ENCODE results near the gene PDF.

Gene PDF

DNA sequence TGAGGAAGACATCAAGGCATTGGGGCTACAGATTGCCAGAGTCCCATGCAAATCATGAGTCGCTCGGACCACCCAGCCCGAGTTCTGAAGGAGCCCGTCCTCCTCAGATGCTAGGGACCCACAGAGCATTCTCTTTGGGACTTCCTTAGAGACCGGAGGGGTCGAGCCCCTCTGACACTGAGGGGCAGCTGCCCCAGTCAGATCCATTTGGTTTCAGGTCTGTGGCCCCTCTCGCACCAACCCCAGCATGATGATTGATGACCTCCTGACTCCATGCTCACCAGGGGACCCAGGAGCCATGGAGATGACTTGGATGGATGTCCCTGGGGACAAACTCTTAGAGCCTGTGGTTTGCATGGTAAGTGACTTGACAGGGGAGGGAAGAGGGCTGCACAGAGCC lies 8.0 kb downstream of the PDF start:
- H3K27ac Mint-ChIP-seq = peak overlapping the region in 1 of 3 experiments; percentile 25
- peaks cover 11% of the 10 kb centered on the region for H3K4me1 Mint-ChIP-seq
- TF ChIP-seq, protein P1, sequence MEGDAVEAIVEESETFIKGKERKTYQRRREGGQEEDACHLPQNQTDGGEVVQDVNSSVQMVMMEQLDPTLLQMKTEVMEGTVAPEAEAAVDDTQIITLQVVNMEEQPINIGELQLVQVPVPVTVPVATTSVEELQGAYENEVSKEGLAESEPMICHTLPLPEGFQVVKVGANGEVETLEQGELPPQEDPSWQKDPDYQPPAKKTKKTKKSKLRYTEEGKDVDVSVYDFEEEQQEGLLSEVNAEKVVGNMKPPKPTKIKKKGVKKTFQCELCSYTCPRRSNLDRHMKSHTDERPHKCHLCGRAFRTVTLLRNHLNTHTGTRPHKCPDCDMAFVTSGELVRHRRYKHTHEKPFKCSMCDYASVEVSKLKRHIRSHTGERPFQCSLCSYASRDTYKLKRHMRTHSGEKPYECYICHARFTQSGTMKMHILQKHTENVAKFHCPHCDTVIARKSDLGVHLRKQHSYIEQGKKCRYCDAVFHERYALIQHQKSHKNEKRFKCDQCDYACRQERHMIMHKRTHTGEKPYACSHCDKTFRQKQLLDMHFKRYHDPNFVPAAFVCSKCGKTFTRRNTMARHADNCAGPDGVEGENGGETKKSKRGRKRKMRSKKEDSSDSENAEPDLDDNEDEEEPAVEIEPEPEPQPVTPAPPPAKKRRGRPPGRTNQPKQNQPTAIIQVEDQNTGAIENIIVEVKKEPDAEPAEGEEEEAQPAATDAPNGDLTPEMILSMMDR (IDR thresholded peaks at IDR 0.05; ENCODE audit: unreplicated experiment in 3 of 3) = no peak
- H3K9me3 Mint-ChIP-seq = no peaks in the 10 kb centered on the region
- peaks cover 55% of the 10 kb centered on the region for H3K36me3 Mint-ChIP-seq (ENCODE audit: low read depth)
- H3K4me3 Mint-ChIP-seq = no peak overlapping the region
- H3K27me3 Mint-ChIP-seq (ENCODE audit: low read depth) = no peaks in the 10 kb centered on the region

DNA sequence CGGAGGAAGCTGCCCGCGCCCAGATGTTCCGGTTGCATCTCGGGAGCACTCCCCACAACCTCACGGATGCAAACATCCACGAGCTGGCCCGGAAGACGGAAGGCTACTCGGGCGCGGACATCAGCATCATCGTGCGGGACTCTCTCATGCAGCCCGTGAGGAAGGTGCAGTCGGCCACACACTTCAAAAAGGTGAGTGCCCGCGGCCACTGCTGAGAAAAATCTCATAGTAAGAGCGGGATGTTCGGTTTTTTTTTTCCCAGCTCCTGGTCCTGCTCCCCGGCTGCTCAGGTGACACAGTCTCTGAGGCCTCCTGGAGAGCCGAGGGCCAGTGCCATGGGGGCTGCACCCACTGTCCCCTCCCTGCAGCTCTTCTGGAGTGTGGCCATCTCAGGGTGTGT lies 9.3 kb downstream of the PDF start:
- TF ChIP-seq, protein P1 (IDR thresholded peaks at IDR 0.05; ENCODE audit: unreplicated experiment in 3 of 3) = no peak
- H3K4me1 Mint-ChIP-seq = peaks cover 3% of the 10 kb centered on the region
- H3K27me3 Mint-ChIP-seq (ENCODE audit: low read depth) = no peaks in the 10 kb centered on the region
- no peaks in the 10 kb centered on the region for H3K9me3 Mint-ChIP-seq
- H3K4me3 Mint-ChIP-seq = no peak overlapping the region
- peaks cover 53% of the 10 kb centered on the region for H3K36me3 Mint-ChIP-seq (ENCODE audit: low read depth)
- no peak overlapping the region for H3K27ac Mint-ChIP-seq

DNA sequence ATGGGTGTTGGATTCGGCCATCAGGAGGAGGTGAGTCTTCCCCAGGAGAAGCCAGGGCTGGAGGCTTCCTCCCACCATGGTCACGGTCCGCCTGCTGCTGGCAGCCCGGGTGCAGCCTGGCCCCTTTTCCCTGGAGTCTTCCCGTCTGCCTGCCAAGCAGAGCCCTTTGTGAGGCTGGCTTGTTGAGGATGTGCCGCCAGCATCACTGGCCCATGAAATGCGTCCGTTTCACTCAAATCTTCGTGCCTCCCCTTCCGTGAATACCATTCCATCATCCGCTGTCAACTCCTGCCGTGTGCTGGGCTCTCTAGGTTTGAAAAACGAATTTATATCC lies 9.7 kb downstream of the PDF start:
- Mint-ChIP-seq H3K27ac (no peak overlapping the region), H3K9me3 (no peaks in the 10 kb centered on the region), H3K4me3 (no peak overlapping the region), H3K27me3 (ENCODE audit: low read depth) (no peaks in the 10 kb centered on the region), H3K36me3 (ENCODE audit: low read depth) (peaks cover 53% of the 10 kb centered on the region), H3K4me1 (no peaks in the 10 kb centered on the region)
- TF ChIP-seq, protein P1 (IDR thresholded peaks at IDR 0.05; ENCODE audit: unreplicated experiment in 3 of 3) = no peak

DNA sequence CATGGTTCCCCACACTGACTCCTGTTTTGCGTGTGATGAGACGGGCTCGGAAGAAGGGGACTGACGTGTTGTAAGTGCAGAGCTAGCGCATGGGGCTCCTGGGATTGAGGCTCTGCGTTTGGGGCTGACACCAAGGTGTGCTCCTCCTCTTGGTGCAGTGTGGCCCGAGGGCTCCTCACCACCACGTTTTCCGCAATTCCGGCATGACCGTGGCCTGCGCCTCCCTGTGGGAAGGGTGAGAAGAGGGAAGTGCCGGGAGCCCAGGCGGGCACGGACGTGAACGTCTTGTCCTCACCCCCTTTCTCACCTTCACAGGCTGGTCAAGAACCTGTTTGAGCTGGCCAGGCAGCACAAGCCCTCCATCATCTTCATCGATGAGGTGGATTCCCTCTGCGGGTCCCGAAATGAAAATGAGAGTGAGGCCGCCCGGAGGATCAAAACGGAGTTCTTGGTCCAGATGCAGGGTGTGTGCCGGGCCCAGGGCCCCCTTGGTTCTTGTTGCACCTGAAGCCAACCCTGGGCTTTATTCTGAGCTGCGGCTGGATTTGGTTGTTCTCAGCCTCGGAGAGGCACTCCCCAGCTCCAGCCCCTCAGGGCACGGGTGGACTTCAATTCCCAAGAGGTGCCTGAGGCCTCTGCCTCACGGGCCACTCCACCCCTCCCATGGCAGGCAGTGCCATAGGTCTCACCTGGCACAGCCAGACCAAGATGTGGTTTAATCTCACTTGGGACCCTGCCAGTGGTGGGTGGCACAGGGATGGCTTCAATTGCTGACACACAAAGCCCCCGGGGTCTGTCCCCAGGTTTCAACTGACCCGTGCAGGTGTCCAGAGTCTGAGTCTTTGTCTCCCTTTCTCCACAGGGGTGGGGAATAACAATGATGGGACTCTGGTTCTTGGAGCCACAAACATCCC lies 10.3 kb downstream of the PDF start:
- no peaks in the 10 kb centered on the region for H3K27me3 Mint-ChIP-seq (ENCODE audit: low read depth)
- no peak overlapping the region for H3K4me3 Mint-ChIP-seq
- TF ChIP-seq, protein P1 (IDR thresholded peaks at IDR 0.05; ENCODE audit: unreplicated experiment in 3 of 3) = no peak
- H3K4me1 Mint-ChIP-seq = no peaks in the 10 kb centered on the region
- no peaks in the 10 kb centered on the region for H3K9me3 Mint-ChIP-seq
- no peak overlapping the region for H3K27ac Mint-ChIP-seq
- H3K36me3 Mint-ChIP-seq (ENCODE audit: low read depth) = peaks cover 56% of the 10 kb centered on the region

DNA sequence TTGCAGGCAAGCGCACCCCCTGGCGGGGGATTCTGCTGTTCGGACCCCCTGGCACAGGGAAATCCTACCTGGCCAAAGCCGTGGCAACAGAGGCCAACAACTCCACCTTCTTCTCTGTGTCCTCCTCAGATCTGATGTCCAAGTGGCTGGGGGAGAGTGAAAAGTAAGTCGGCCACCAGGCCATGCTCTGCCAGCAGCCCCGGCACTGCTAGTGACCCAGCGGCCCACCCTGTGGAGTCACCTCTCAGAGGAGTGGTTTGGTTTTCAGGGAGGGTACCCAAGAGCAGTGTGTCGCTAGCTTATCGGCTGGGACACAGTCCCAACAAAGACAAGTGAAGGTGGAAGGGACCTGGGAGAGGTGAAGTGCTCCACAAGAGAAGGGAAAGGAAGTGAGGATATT lies 11.0 kb downstream of the PDF start:
- Mint-ChIP-seq H3K4me1 (no peaks in the 10 kb centered on the region), H3K36me3 (ENCODE audit: low read depth) (peaks cover 55% of the 10 kb centered on the region), H3K9me3 (no peaks in the 10 kb centered on the region), H3K27me3 (ENCODE audit: low read depth) (no peaks in the 10 kb centered on the region), H3K4me3 (no peak overlapping the region), H3K27ac (no peak overlapping the region)
- TF ChIP-seq, protein P1 (IDR thresholded peaks at IDR 0.05; ENCODE audit: unreplicated experiment in 3 of 3) = no peak

DNA sequence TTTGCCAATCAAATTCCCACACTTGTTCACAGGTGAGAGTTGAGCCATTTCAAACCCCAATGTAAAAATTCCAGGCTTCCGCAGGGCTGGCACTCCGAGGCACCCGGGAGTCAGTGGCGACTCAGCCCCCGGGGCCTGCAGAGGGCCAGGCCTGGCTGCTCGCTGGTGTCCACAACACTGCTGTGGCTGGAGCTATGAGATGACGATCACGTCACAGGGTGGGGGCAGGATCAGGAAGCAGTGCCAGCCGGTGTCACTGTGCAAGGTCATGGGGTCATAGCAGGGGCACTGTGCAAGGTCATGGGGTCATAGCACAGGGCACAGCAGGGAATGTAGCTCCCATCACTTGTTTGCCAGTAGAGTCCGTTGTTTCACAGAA lies 11.5 kb downstream of the PDF start:
- no peak overlapping the region for H3K4me3 Mint-ChIP-seq
- H3K9me3 Mint-ChIP-seq = no peaks in the 10 kb centered on the region
- TF ChIP-seq, protein P1 (IDR thresholded peaks at IDR 0.05; ENCODE audit: unreplicated experiment in 3 of 3) = no peak
- H3K4me1 Mint-ChIP-seq = no peaks in the 10 kb centered on the region
- peaks cover 59% of the 10 kb centered on the region for H3K36me3 Mint-ChIP-seq (ENCODE audit: low read depth)
- no peaks in the 10 kb centered on the region for H3K27me3 Mint-ChIP-seq (ENCODE audit: low read depth)
- no peak overlapping the region for H3K27ac Mint-ChIP-seq
